H1 (cell line): ENCODE measurements around the gene TCP11. TPM values are rescaled to one million over a fixed set of nuclear protein-coding genes. Genes with fewer than 3 reads are reported as not detected.

ENCODE experiments used
- CTCF ChIA-PET: fragments of 300-600 bp; sonication (Branson Sonifier 250); formaldehyde crosslinking; loops from one replicate; lab custom pipeline; 2021; ENCODE audit not compliant: partially characterized antibody; lab: Charles Lee
- POLR2A ChIA-PET: fragments of 300-600 bp; sonication (Branson Sonifier 250); formaldehyde crosslinking; loops from one replicate; lab custom pipeline; 2021; ENCODE audit warnings: inconsistent platforms; ENCODE audit not compliant: partially characterized antibody; lab: Charles Lee
- DNase-seq, 2 experiments: peaks; one replicate each; pipeline versions ENCODE4 v3.0.0 to v3.0.0-alpha.2; 2010 to 2022; ENCODE audit warnings: low spot score in 2 of 2, low read depth in 1 of 2, mixed read lengths in 1 of 2
- FAIRE-seq: peaks from 2 replicates; lab custom pipeline; 2011; peaks lifted over from hg19 to GRCh38; lab: Jason Lieb, UNC
- H2AFZ ChIP-seq: 2 replicates; pipeline ENCODE4 v1.8.1; 2012; ENCODE audit warnings: low read length, inconsistent platforms
- H2AK5ac ChIP-seq: 2 replicates; pipeline ENCODE4 v1.6.1; 2013; ENCODE audit warnings: low read depth, low read length
- H2BK120ac ChIP-seq: replicated peaks from 2 replicates; pipeline ENCODE3; 2013; ENCODE audit warnings: low read depth, low read length, inconsistent platforms
- H2BK12ac ChIP-seq: 2 replicates; pipeline ENCODE4 v1.6.1; 2013; ENCODE audit warnings: low read depth, low read length
- H2BK15ac ChIP-seq: 2 replicates; pipeline ENCODE4 v1.6.1; 2013; ENCODE audit warnings: low read length
- H2BK20ac ChIP-seq: 2 replicates; pipeline ENCODE4 v1.6.1; 2013; ENCODE audit warnings: low read length
- H2BK5ac ChIP-seq: 2 replicates; pipeline ENCODE4 v1.6.1; 2013; ENCODE audit warnings: low read depth, low read length
- H3K14ac ChIP-seq: 2 replicates; pipeline ENCODE4 v1.6.1; 2013; ENCODE audit warnings: inconsistent platforms; ENCODE audit not compliant: insufficient read length
- H3K18ac ChIP-seq: 2 replicates; pipeline ENCODE4 v1.6.1; 2013; ENCODE audit warnings: low read length; ENCODE audit errors: extremely low read depth
- H3K23ac ChIP-seq: 2 replicates; pipeline ENCODE4 v1.6.1; 2013; ENCODE audit warnings: inconsistent platforms; ENCODE audit not compliant: insufficient read length
- H3K23me2 ChIP-seq: 2 replicates; pipeline ENCODE4 v1.6.1; 2013; ENCODE audit warnings: low read depth, low read length
- H3K27ac ChIP-seq: 2 replicates; pipeline ENCODE4 v1.6.1; 2011; ENCODE audit warnings: low read depth, low read length, inconsistent platforms
- H3K27me3 ChIP-seq, 4 experiments: replicated peaks in 1 of 4; 1 replicate in 1 of 4; 2 replicates in 3 of 4; pipeline versions ENCODE4 v1.6.1 to v1.8.1; 2011 to 2013; ENCODE audit warnings: low read length in 3 of 4, mild to moderate bottlenecking in 3 of 4, inconsistent platforms in 2 of 4, mixed read lengths in 2 of 4, moderate library complexity in 1 of 4; ENCODE audit not compliant: control insufficient read depth in 3 of 4, insufficient read depth in 3 of 4; ENCODE audit errors: extremely low read depth in 1 of 4
- H3K36me3 ChIP-seq, 4 experiments: 2 replicates each; pipeline versions ENCODE4 v1.6.1 to v1.8.1; 2011 to 2013; ENCODE audit warnings: mild to moderate bottlenecking in 4 of 4, low read length in 3 of 4, moderate library complexity in 2 of 4, control low read depth in 1 of 4, inconsistent platforms in 1 of 4; ENCODE audit not compliant: insufficient read depth in 4 of 4, control insufficient read depth in 2 of 4
- H3K4ac ChIP-seq: replicated peaks from 2 replicates; pipeline ENCODE3; 2013; ENCODE audit warnings: low read length, low read depth, mixed read lengths, inconsistent platforms; ENCODE audit not compliant: insufficient read length
- H3K4me1 ChIP-seq, 4 experiments: replicated peaks in 1 of 4; 1 replicate in 1 of 4; 2 replicates in 3 of 4; pipeline versions ENCODE4 v1.6.1 to v1.8.1; 2011 to 2013; ENCODE audit warnings: low read length in 3 of 4, inconsistent platforms in 2 of 4, mixed read lengths in 1 of 4; ENCODE audit not compliant: insufficient read depth in 4 of 4, control insufficient read depth in 3 of 4
- H3K4me2 ChIP-seq, 2 experiments: 2 replicates each; pipeline versions ENCODE4 v1.6.1 to v1.8.1; 2011 to 2013; ENCODE audit warnings: low read depth in 2 of 2, low read length in 2 of 2, control low read depth in 1 of 2, inconsistent platforms in 1 of 2, mild to moderate bottlenecking in 1 of 2; ENCODE audit not compliant: insufficient read depth in 1 of 2
- H3K4me3 ChIP-seq, 4 experiments: fragments of 200-600, 300-600 bp in 1 of 4; sonication (generic), shearing (Covaris generic), sonication (Bioruptor Twin) in 1 of 4; 2 replicates each; pipeline versions ENCODE4 v1.5.1 to v1.8.1; 2011 to 2016; ENCODE audit warnings: low read length in 4 of 4, low read depth in 3 of 4, control low read depth in 2 of 4, inconsistent platforms in 2 of 4, mild to moderate bottlenecking in 2 of 4, mixed read lengths in 1 of 4, moderate library complexity in 1 of 4; ENCODE audit not compliant: insufficient read depth in 2 of 4; ENCODE audit errors: extremely low read depth in 1 of 4
- H3K56ac ChIP-seq: replicated peaks from 2 replicates; pipeline ENCODE3; 2013; ENCODE audit warnings: low read depth, mild to moderate bottlenecking, mixed read lengths, low read length, inconsistent platforms; ENCODE audit not compliant: insufficient read length
- H3K79me1 ChIP-seq: 2 replicates; pipeline ENCODE4 v1.6.1; 2013; ENCODE audit warnings: low read depth, low read length, control low read depth
- H3K79me2 ChIP-seq, 2 experiments: 2 replicates each; pipeline versions ENCODE4 v1.6.1 to v1.8.1; 2012 to 2013; ENCODE audit warnings: low read length in 2 of 2, mild to moderate bottlenecking in 2 of 2, inconsistent platforms in 1 of 2; ENCODE audit not compliant: insufficient read depth in 2 of 2, control insufficient read depth in 1 of 2
- H3K9ac ChIP-seq, 4 experiments: replicated peaks in 1 of 4; 1 replicate in 1 of 4; 2 replicates in 3 of 4; pipeline versions ENCODE4 v1.6.1 to v1.8.1; 2011 to 2013; ENCODE audit warnings: low read depth in 3 of 4, low read length in 3 of 4, control low read depth in 2 of 4, mild to moderate bottlenecking in 2 of 4, moderate library complexity in 2 of 4, inconsistent platforms in 1 of 4; ENCODE audit errors: extremely low read depth in 1 of 4
- H3K9me3 ChIP-seq, 2 experiments: 2 replicates each; pipeline versions ENCODE4 v1.6.1 to v1.8.1; 2012 to 2013; ENCODE audit warnings: mild to moderate bottlenecking in 2 of 2, moderate library complexity in 2 of 2, control low read depth in 1 of 2, inconsistent platforms in 1 of 2, low read depth in 1 of 2, low read length in 1 of 2, mixed read lengths in 1 of 2; ENCODE audit not compliant: insufficient read depth in 2 of 2
- H4K20me1 ChIP-seq, 2 experiments: replicated peaks in 1 of 2; 2 replicates each; pipeline versions ENCODE3 to v1.8.1; 2011 to 2013; ENCODE audit warnings: inconsistent platforms in 2 of 2, low read length in 2 of 2, mild to moderate bottlenecking in 1 of 2; ENCODE audit not compliant: insufficient read depth in 2 of 2, control insufficient read depth in 1 of 2
- H4K5ac ChIP-seq: 2 replicates; pipeline ENCODE4 v1.6.1; 2013; ENCODE audit warnings: low read length, low read depth, mixed read lengths, inconsistent platforms; ENCODE audit not compliant: insufficient read length
- H4K8ac ChIP-seq: 2 replicates; pipeline ENCODE4 v1.8.0; 2013; ENCODE audit warnings: mild to moderate bottlenecking, moderate library complexity, low read length, inconsistent platforms; ENCODE audit not compliant: insufficient read depth; ENCODE audit errors: extremely low read depth
- H4K91ac ChIP-seq: replicated peaks from 2 replicates; pipeline ENCODE3; 2013; ENCODE audit warnings: low read length, mixed read lengths, inconsistent platforms; ENCODE audit not compliant: insufficient read length
- BCL11A ChIP-seq, 2 experiments: IDR thresholded peaks; one replicate each; pipeline ENCODE4 v1.6.1; 2011; ENCODE audit warnings: low read depth in 2 of 2, low read length in 2 of 2, mild to moderate bottlenecking in 2 of 2
- CEBPB ChIP-seq: IDR thresholded peaks from 2 replicates; pipeline ENCODE4 v1.6.1; 2012; ENCODE audit warnings: low read depth, low read length
- EP300 ChIP-seq, 2 experiments: IDR thresholded peaks; 1 replicate in 1 of 2; 2 replicates in 1 of 2; pipeline ENCODE4 v1.6.1; 2011 to 2012; ENCODE audit warnings: low read depth in 2 of 2, low read length in 2 of 2, mild to moderate bottlenecking in 2 of 2, borderline replicate concordance in 1 of 2, inconsistent platforms in 1 of 2, moderate library complexity in 1 of 2
- NANOG ChIP-seq: IDR thresholded peaks from 2 replicates; pipeline ENCODE4 v1.6.1; 2011; ENCODE audit warnings: low read length, low read depth, mild to moderate bottlenecking, inconsistent platforms; ENCODE audit not compliant: insufficient read depth, poor library complexity, severe bottlenecking
- TBP ChIP-seq: IDR thresholded peaks from 2 replicates; pipeline ENCODE4 v1.6.1; 2011; ENCODE audit warnings: low read depth, low read length, improper control_type of control experiment
- WGBS, 2 experiments: shearing (Covaris generic) in 1 of 2; methylation state at CpG; one replicate each; pipeline versions ENCODE4 v1.1.6 to v1.1.7; 2013 to 2015; ENCODE audit warnings: low lambda C conversion rate in 2 of 2, mixed read lengths in 2 of 2, inconsistent platforms in 1 of 2, low coverage in 1 of 2, missing lambda C conversion rate in 1 of 2; ENCODE audit not compliant: insufficient replicate concordance in 2 of 2, insufficient coverage in 1 of 2, insufficient read length in 1 of 2; ENCODE audit errors: extremely low coverage in 1 of 2, missing lambda C conversion rate in 1 of 2; 5-methylcytosine and 5-hydroxymethylcytosine counted together
- polyA plus RNA-seq, 7 experiments: library from polyadenylated mRNA; depleted of rRNA in 3 of 7; stranded (reverse) in 5 of 7; unstranded in 2 of 7; fragments of >200 nt in 5 of 7; fragments of 200-250 nt in 2 of 7; gene quantifications; 1 replicate in 5 of 7; 2 replicates in 1 of 7; 4 replicates in 1 of 7; pipeline versions ENCODE4 v1.2.1 to v1.2.3, GENCODE V29; 2011 to 2013; ENCODE audit warnings: missing spikeins in 2 of 7, mixed read lengths in 2 of 7
- total RNA-seq: library from RNA; stranded (reverse); fragmentation: NEBNext Ultra II Directional; extraction: Animal tissue kit (Norgen Biotek cat#: 25700); gene quantifications from 2 replicates; pipeline ENCODE4 v1.2.1, GENCODE V29; 2021
- TF ChIP-seq, protein P1 (sequence below): IDR thresholded peaks from 2 replicates; pipeline ENCODE4 v1.6.1; 2012; ENCODE audit warnings: low read length, inconsistent platforms

TCP11 gene
- total and polyA plus RNA-seq, 2 of the 8 experiments (the other 6 are each of a cell fraction or from before 2014, with no cell fraction given), result 0.11 TPM; not detected in 1

DNA sequence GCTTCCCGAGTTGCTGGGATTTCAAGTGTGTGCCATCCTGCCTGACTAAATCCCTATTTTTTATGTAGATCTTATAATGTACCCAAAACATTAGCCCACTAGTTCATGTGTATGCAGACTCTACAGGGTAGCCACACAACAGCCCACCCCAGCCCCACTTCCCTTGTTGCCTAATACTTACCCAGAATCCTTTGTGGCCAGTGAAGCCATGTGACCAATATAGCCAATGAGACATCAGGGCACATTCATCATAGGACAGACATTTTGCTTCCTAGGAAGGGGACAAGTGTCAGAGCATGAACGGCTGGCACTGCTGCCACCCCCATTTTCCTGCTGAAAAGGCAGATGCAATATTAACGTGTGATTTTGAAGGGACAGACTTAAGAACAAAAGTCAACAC, 36.0 kb upstream of the TCP11 start:
- Histone ChIP-seq H2BK12ac (no peak overlapping the region), H3K36me3 (no peaks in the 10 kb centered on the region), H3K27me3 (peaks cover 0 to 8% (median 2%) of the 10 kb centered on the region in 4 experiments; a peak in 4 of 7 replicates), H2BK20ac (no peak overlapping the region), H2BK120ac (no peak overlapping the region), H4K20me1 (no peaks in the 10 kb centered on the region), H3K79me1 (no peaks in the 10 kb centered on the region), H3K18ac (no peak overlapping the region), H3K4me1 (peaks cover 0 to 5% (median 4%) of the 10 kb centered on the region in 4 experiments; a peak in 6 of 7 replicates), H3K23ac (no peak overlapping the region), H2AK5ac (no peak overlapping the region), H4K5ac (no peak overlapping the region), H4K8ac (no peak overlapping the region), H3K4me2 (no peak overlapping the region), H3K23me2 (no peaks in the 10 kb centered on the region; the same call in 1 of the 2 replicates), H3K56ac (no peak overlapping the region), H2BK15ac (no peak overlapping the region), H3K79me2 (no peaks in the 10 kb centered on the region), H2AFZ (no peak overlapping the region), H3K4me3 (no peak overlapping the region), H3K14ac (no peak overlapping the region), H3K9me3 (no peaks in the 10 kb centered on the region), H3K9ac (no peak overlapping the region), H2BK5ac (no peak overlapping the region), H3K27ac (no peak overlapping the region), H4K91ac (no peak overlapping the region), H3K4ac (no peak overlapping the region)
- TF ChIP-seq BCL11A (IDR thresholded peaks at IDR 0.05; ENCODE audit: low read depth in 2 of 2, low read length in 2 of 2) (no peak), NANOG (no peak), EP300 (IDR thresholded peaks at IDR 0.05; ENCODE audit: borderline replicate concordance in 1 of 2, low read depth in 2 of 2, low read length in 2 of 2) (no peak), TBP (no peak), CEBPB (peak; percentile 21; the same call in 1 of the 2 replicates)
- TF ChIP-seq, protein P1, sequence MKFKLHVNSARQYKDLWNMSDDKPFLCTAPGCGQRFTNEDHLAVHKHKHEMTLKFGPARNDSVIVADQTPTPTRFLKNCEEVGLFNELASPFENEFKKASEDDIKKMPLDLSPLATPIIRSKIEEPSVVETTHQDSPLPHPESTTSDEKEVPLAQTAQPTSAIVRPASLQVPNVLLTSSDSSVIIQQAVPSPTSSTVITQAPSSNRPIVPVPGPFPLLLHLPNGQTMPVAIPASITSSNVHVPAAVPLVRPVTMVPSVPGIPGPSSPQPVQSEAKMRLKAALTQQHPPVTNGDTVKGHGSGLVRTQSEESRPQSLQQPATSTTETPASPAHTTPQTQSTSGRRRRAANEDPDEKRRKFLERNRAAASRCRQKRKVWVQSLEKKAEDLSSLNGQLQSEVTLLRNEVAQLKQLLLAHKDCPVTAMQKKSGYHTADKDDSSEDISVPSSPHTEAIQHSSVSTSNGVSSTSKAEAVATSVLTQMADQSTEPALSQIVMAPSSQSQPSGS, result no peak
- WGBS, 2 experiments, result 89% methylated on average over 3 of the region's 3 CpGs; no CpG with 5 or more reads in 1 of the 2 experiments
- ChIA-PET POLR2A (no interaction called here), CTCF (interaction anchor here (0.8 to 1.6 kb wide), 5 partner anchors 12 to 64 kb away, joined by 3 to 6 read pairs (median 4); no protein-coding TSS in a partner anchor)
- FAIRE-seq (no peak), DNase-seq (no peak)
